Lower leg skin (tissue), 3 donors: ENCODE results near the gene DUOXA2.

Source experiments
- CTCF ChIP-seq, 3 donors: fragments of 450-650 bp; IDR thresholded peaks; one replicate each; pipeline ENCODE4 v1.5.1; 2016; ENCODE audit warnings: antibody characterized with exemption in 3 of 3, mild to moderate bottlenecking in 3 of 3, moderate library complexity in 2 of 3
- POLR2A ChIP-seq, 2 donors: fragments of 450-650 bp; IDR thresholded peaks; one replicate each; pipeline ENCODE4 v1.6.1; 2016 to 2017; ENCODE audit warnings: antibody characterized with exemption in 2 of 2, mild to moderate bottlenecking in 1 of 2, moderate library complexity in 1 of 2

- TF ChIP-seq CTCF (IDR thresholded peaks at IDR 0.05) = no peak
- TF ChIP-seq POLR2A (IDR thresholded peaks at IDR 0.05) = no peak
Observed at GRCh38 chr15:45088801-45089711, 25.1 kb upstream of the DUOXA2 start.
